ENCODE data around the gene HIC1. TPM values are rescaled to one million over a fixed set of nuclear protein-coding genes. Genes with fewer than 3 reads are reported as not detected.
"Not testable (repeated sequence)": the region's sequence is repeated elsewhere in the genome, so short reads cannot be mapped to it uniquely, and the experiment has no call there.

Gene HIC1, protein sequence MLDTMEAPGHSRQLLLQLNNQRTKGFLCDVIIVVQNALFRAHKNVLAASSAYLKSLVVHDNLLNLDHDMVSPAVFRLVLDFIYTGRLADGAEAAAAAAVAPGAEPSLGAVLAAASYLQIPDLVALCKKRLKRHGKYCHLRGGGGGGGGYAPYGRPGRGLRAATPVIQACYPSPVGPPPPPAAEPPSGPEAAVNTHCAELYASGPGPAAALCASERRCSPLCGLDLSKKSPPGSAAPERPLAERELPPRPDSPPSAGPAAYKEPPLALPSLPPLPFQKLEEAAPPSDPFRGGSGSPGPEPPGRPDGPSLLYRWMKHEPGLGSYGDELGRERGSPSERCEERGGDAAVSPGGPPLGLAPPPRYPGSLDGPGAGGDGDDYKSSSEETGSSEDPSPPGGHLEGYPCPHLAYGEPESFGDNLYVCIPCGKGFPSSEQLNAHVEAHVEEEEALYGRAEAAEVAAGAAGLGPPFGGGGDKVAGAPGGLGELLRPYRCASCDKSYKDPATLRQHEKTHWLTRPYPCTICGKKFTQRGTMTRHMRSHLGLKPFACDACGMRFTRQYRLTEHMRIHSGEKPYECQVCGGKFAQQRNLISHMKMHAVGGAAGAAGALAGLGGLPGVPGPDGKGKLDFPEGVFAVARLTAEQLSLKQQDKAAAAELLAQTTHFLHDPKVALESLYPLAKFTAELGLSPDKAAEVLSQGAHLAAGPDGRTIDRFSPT
- 0.08 TPM in 1 of 2 replicates, not detected in the other for total RNA-seq (2014; rRNA removed; shearing (Covaris generic))

DNA sequence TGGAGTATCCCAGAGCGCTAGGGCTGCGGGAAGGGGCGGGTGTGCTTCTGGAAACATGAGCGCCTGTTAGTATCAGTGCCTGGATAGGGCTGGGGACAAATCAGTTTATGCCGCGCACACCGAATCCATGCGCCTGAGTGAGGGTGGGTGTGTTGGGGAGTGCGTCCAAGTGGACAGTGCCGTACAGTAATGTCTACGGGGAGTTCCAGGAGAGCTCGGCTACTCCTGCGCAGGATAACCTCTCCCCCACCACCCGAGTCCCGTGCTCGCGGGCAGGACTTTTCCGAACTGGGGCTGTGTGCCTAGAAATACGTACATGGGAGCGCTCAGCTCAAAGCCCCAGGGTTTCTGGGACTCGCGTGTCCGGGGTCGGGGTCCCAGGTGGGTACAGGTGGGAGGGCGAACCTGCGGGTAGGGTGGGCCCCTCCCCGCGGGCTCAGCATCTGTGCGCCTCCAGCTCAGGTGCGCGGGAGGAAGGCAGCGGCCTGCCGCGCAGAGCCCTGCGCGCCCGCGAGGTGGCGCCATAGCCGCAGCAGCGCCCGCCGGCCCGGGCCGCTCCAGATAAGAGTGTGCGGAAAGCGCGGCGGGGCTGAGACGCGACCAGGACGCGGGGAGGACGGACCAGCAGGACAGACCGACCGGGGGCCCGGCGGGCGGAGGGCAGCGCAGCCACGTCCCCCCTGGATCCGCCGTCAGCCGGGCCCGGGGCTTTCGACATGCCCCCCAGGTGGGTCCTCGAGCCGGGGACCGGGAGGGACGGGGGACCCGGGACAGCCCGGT is at the start of gene HIC1:
HIC1 (plus strand) TSS at position 592 of the 780 bp plus-strand sequence. CDS start 1,588 bp downstream, outside the sequence.
- no peak for DNase-seq (ENCODE audit: low spot score)

DNA sequence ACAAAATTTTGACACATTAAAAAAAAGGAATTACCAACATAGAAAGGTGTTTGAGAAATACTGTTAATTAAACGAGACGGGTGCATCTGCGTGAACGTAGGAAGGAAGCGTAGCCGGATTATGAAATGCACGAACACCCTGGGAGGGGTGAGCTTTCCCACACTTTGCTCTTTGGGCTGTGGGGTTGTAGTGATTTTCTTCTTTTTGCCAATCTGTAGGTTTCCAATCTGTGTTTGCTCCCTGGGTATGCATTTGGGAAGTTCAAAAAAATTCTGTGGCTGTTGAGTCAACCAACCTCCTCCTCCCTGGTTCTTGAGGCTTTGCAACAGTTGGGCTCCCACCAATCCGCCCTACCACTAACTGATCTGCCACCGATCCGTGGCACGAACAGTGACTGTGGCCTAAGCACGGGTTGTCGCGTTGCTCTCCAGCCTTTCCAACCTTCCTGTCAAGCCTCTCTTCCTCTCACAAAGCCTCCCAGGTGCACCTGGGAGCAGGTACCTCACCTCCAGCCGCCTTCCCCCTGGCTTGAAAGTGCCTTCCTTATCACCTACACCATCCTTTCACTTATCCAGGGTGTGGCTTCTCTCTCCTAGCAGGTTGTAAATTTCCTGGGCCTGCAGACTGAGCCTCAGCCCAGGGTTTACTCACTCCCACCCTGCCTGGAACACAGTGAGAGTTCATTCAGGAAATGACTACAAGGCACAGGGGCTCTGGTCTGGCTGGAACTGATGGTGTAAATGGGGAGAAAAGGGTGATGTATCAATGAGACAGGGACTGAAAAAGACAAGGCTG is 46.4 kb upstream of the HIC1 start:
- no peak for DNase-seq (ENCODE audit: low spot score)

DNA sequence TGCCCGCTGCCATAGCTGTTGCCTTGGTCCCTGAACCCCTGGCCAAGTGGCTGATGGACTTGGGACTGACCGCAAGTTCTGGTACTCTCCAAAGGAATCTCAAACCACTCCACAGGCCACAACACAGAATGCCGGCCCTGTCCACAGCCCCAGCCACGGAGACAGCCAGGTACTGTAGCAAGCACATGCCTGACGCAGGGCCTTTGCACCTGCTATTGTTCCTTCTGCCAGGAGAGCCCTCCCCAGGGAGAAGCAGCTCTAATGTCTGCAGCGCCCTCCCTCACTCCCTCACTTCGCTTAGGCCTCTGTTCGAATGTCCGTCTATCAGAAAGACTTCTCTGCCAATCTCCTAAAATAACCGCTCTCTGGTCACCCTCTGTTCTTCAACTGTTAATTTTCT is 45.2 kb upstream of the HIC1 start:
- DNase-seq (ENCODE audit: low spot score) = no peak

DNA sequence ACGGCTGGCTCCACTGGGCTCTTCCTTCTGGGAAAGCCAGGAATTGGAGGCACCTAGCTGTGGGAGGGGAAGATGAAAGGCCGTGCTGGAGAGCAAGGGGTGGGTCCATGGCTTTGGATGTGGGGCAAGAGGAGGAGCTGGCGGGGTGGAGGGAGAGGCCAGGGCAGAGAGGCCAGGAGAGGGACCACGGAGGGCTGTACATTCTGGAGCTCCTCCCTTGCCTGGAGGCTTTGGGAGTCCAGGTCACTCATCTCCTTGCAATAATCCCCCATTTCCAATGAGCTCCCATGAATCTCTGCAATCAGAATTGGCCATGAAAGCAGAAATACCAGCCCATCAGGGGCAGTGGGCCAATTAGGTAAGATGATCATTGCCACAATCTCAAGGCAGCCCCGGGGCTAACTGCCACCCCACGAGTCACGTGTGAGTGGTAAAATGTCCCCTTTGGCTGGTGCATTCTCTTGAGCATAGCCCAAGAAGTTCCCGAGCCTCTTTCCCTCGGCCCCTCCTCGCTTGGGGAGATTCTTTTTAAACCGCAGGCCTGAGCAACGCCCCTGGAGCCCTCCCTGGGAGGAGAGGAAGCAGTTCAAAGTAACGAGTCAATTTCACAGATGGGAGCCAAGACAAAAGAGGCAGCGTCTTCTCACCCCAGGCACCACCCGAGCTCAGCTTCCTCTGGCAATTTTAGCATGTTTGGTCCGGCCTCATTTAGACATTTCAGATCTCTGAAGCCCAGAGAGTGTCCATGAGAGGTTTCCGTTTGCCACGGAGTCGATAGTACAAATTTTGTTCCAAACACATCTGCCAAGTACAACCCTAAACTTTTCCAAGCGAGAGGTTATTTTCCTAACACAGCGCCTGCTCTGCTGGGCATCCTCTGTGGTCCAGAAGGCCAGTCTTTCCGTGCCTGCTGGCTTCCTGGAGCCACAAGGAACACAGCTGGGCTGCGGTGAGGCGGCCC is 43.2 kb upstream of the HIC1 start:
- peak; percentile 58 for DNase-seq (ENCODE audit: low spot score)

DNA sequence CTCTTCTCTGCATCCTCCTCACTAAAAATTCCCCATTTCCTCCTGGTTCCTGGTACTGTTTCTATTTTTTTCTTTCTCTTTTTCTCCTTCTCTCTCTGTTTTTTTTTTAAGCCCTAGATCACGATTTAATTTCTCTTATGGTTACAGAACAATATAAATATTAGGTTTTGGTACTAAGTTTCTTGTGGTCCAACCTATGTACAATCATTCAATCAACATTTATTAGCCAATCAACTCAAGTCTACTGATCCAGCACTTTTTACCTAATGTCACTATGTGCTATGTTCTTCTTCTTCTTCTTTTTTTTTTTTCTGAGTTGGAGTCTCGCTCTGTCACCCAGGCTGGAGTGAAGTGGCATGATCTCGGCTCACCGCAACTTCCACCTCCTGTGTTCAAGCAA is 42.4 kb upstream of the HIC1 start:
- no peak for DNase-seq (ENCODE audit: low spot score)

DNA sequence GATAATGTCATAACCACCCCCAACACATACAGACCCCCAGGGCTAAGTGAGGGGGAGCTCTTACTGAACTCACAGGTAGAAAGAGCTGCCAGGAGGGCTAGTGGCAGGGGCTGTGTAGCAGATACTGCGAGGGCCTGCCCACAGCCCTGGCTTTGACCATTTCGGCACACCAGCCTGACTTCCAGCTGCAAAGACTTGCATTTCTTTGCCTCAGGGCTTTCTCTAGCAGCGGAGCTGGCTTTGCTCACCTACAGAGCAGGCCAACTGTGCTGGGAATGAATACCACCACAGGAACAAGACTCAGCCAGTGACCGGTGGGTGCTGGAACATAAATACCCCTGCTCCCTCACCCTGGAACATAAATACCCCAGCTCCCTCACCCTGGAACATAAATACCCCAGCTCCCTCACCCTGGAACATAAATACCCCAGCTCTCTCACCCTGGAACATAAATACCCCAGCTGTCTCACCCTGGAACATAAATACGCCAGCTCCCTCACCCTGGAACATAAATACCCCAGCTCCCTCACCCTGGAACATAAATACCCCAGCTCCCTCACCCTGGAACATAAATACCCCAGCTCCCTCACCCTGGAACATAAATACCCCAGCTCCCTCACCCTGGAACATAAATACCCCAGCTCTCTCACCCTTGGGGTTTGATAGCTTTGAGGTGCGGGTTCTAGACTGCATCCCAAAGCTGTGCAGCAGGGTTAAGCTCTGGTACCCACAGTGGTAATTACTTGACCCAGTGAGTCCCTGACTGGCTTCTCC is 41.5 kb upstream of the HIC1 start:
- not testable (repeated sequence) for DNase-seq (ENCODE audit: low spot score)

DNA sequence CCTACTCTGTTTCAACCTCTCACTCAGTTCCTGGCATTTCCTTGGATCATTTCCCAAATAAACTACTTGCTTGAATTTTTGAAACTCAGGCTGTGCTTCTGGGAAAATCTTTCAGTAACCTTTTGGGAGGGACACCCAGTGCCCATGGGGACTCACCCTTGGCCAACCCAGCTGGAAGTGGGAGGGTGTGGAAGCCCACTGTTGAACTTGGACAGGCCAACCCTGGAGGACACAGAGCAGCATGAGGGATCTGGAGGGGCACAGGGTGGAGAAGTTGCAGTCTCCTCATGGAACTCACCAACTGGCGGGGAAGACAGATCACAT is 40.9 kb upstream of the HIC1 start:
- no peak for DNase-seq (ENCODE audit: low spot score)

DNA sequence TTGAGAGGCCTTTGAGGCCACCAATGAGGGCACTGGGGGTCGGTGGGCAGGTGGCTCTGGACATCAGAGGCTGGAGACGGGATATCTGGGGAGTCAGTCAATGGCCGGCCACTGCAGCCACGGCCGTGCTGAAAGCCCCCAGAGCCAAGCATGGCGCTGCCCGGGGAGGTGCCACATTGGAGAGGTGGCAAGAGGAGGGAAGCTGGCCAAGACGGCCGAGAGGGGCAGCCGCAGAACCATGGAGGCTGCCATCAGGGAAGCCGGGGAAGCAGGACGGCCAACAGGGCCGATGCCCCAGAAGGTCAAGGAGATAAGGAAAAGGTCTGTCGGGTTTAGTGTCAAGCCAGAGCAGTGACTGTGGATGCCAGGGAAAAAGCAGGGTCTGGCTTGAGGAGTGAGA is 39.6 kb upstream of the HIC1 start:
- no peak for DNase-seq (ENCODE audit: low spot score)

DNA sequence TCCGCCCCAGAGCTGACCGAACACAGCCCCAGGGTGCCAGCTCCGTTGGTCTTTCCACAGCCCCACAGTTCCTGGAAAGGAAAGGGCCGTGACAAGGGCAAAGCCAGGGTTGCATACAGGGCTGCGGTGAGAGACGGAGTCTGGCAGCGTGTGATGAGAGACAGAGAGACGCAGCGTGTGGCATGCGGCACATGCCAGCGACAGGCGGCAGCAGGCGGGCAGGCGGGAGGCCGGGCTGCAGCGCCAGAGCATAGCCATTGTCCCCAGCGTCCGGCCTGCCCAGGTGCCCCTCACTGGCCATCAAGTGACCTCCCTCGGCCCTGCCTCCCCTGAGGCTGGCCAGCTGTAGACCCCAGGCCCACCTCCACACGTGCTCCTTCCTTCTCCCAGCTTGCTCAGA is 38.4 kb upstream of the HIC1 start:
- DNase-seq (ENCODE audit: low spot score) = no peak

DNA sequence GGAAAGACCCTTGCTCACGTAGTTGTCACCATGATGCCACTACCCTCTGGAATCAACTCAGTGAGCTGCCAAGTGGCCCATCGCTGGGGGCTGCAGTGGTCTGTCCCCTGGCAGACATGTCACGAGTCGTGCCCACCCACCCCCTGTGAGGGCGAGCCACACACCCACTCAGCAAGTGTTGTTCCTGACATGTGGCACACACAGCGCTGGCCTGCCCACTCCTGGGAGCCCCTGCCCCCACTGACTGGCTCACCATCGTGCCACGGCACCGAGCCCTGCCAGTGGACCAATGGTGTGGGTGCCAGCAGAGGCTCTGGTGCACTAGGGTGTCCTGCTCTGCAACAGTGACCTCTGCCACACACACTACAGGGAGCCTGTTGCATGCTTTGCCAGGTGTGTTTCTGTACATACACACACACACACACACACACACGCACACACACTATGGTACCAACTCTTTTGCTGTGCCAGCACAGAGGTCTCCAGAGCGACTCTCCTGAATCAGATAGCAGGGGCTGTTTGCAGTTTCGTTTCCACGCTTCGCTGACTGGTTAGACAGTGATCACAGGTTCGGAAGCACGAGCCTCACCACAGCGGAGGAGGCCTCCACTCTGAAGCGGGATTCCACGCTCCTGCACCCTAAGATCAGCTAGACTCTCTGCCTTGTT is 37.5 kb upstream of the HIC1 start:
- no peak for DNase-seq (ENCODE audit: low spot score)

DNA sequence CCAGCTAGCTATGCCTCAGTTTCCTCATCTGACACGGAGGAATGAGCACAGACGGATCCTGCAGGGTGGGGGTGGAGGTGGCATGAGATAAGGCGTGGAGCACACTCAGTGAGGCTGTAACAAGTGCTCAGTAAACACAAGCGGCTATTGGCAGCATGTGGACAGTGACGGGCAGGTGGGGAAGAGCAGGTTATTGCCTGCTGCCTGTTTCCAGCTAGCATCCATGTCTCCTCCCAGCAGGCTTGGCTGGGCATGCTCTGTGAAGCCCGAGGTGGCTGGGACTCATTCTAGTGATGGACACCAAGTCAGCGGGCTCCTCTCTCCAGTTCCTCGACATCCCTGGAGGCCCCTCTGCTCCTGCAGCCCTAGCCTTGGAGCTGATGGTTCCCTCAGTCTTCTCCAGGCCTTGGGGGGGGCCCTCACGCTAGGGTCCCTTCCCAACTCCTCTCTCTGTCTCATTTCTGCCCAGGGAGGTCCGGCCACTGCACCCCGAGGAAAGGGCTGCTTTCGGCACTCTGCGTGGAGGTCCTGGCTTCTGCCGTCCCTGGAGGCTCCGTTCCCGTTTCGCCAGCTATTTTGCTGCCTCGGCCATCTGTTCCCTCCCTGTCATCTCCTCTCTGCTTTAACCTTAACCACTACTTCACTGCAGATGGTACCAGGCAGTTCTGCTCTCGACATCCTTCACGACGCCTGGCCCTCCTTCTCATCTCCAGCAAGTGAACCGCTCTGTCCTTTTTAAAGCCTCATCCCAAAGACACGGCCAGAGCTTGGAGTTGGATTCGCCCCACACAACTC is 36.0 kb upstream of the HIC1 start:
- DNase-seq (ENCODE audit: low spot score) = no peak

DNA sequence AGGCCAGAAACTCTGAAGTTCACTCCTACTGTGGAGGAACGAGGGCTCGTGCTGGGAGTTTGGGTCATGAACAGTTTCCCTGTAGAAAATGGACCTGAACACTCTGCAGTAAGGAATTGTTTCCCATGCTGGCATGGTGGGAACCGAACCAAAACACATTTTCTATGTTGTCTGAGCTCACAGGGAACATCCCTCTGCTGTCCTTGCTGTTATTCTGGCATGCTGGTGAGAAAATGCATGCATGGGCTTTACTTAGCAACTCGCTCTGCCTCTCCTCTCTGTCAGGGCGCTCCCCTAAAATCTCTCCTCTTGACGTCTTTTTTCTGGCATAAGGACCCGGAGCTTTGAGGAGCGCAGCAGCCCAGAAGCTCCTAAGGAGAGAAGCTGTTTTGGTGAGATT is 35.2 kb upstream of the HIC1 start:
- no peak for DNase-seq (ENCODE audit: low spot score)

DNA sequence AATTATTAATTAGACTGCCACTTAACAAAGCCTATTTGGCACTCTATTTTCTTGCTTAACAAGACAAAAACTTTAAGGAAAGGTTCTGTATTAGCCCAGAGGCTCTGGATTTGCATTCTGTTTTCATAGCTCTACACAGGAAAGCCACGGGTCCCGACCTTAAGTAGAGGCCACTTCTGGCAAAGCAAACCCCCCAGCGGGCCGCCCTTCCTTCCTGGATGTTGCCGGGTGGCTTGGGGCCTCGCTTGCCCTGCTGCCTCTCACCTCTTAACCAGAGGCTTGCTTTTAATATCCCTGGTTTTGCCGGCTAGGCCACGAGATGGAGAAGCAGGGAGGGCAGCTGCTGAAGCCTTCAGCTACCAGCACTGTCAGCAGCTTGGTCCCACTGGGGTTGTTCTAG is 34.2 kb upstream of the HIC1 start:
- DNase-seq (ENCODE audit: low spot score) = no peak

DNA sequence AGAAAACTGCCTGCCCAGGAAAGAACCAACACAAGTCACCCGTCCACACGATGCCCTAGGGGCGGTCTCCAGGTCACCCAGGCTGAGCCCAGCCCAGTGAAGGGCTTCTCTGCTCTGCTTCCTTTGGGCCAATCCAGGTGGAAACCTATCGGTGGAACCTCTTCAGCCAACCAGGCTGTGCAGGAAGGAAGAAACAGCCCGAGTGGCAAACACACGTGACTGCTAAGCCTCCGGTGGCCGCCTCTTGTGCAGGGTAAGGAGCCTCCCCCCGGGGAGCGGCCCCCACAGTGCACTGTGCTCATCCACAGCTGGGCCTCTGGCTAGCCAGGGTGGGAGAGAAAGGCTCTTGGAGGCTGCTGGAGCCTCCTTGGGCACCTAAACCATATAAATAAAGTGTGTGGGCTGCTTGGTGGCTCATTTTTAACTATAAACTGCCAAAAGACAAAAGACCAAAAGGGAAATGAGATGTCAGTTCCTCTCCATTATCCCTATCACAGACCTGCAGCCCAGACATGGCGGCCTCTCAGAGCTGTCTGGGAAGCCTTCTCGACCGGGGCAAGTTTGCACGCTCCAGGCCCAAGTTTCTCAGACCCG is 32.2 kb upstream of the HIC1 start:
- no peak for DNase-seq (ENCODE audit: low spot score)

DNA sequence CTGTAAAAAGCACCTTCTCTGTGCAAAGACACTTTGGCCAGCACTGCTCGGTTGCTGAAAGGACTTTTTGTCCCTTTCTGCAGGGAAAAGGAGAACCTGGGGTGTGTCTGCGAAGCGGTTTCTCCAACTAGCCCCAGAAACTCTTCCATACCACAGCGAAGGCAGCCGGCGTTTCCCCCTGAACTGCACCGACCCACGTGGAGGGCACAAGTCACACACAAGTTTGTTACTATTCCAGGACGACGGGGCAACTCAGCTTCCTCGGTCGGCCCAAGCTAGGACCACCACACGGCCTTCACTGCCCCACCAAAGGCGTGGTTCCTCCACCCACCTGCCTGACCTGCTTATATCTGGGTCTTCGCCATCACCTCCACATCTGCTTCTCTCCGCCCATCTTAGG is 31.6 kb upstream of the HIC1 start:
- no peak for DNase-seq (ENCODE audit: low spot score)

DNA sequence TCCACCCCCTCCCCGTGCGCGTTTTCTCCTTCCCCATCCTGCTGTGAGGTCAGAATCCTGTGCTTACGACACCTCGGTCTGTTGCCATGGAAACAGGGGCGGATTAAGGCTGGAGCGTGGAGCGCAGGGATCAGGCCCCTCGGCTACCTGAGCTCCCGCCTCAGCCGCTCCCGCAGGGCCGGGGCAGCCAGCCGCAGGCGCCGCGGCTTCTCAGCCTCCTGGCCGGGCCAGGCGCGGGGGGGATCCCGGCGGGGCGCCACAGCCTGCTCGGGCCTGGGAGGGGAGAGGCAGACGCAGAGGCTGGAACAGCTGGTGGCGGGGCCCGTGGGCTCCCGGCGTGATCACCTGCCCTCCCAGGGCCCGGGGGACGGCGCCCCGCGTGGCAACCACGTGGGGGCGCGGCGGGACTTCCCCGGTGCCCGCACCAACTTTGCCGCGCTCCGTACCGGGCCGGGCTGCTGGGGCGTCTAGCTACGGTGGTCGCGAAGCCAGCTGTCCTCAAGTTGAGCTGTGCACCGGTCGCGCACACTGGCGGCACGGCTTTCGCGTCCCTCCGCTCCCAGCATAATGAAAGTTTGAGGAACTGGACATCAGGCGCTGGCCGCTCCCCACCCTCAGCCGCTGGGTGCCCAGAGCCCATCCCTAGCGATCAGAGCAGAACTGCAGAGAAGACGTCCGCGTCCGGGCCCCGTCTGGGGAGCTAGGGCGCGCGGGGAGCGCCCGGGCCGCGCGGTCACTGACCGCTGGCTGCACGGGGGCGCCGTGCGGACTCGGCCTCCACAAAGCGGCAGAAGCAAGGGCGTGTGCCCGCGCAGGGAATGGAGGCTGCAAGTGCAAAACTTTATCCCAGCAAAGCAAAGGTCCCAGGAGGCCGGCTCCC is 31.0 kb upstream of the HIC1 start:
- no peak for DNase-seq (ENCODE audit: low spot score)

Data from H4 (cell line).